Measurements from ENCODE around the gene HSD17B14.
"Not testable (repeated sequence)": the region's sequence is repeated elsewhere in the genome, so short reads cannot be mapped to it uniquely, and the experiment has no call there.

HSD17B14 gene

DNA sequence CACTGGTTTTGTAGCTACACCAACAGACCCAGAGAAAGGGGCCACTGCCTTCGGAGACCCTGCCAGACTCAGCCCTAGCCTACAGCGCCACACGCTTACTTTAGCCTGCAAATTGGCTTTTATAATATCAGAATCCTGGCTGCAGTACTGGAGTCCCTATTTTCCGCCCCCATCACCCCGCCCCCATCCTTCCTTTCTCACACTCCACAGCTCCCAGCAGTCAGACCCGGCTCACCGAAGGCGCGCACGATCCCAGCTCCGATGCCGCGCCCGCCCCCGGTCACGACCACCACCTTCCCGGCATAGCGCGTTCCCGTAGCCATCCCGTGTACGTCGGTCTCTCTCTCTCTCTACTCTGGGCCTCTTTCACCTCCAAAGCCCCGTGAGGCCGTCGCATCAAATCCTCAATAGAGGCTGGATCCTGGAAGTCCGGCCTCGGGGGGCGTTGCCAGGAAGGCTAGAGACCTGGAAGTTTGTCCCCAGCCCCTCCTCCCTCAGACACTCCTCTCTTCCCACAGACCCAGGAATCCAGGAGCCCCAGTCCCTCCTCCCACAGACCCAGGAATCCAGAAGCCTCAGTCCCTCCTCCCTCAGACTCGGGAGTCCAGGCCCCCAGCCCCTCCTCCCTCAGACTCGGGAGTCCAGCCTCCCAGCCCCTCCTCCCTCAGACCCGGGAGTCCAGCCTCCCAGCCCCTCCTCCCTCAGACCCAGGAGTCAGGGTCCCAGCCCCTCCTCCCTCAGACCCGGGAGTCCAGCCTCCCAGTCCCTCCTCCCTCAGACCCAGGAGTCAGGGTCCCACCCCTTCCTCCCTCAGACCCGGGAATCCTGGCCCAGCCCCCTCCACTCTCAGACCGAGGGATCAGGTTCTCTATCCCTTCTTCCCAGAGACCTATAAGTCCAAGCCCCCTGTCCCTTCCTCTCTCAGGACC lies at the start of gene HSD17B14:
Gene HSD17B14 (minus strand): TSS at position 403 of the 929 bp plus-strand sequence. CDS start 80 bp downstream, at position 323.
- no peak within 1 kb of the TSS for H3K27ac ChIP-seq
- TF ChIP-seq FOXP2 (optimal IDR thresholded peaks at IDR 0.05; ENCODE audit: control extremely low read depth, extremely low read length, insufficient read depth) (no peak), POLR2AphosphoS5 (IDR thresholded peaks at IDR 0.05; ENCODE audit: borderline replicate concordance, low read depth, low read length) (no peak)
- H3K4me3 ChIP-seq: peak within 1 kb of the TSS; percentile 82
- no peaks in the 10 kb centered on the region for H3K36me3 ChIP-seq (ENCODE audit: insufficient read depth, low read length)
- no peak for DNase-seq (ENCODE audit: low read depth, low spot score)
- peak within 1 kb of the TSS; percentile 19 for H3K9ac ChIP-seq (ENCODE audit: insufficient read length)
- H3K9me3 ChIP-seq (ENCODE audit: low read depth, low read length): no peaks in the 10 kb centered on the region

DNA sequence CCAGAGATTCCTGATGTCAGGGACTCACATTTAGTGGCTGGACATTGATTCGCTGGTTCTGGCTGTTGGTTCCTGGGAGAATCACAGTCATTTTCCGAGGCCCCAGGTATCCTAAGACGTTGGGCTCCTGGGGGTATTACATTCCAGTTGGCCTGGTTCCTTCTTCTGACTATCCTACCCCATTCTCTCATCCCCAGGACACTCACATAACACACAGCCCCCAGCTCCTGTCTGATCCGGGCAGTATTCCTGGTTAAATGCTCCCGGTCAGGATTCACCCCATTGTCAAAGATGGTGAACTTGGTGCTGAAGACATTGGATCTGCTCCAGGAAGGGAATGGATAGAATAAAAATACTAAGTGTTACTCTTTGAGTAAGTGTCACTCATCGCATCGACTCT lies 47.4 kb upstream of the HSD17B14 start:
- TF ChIP-seq POLR2AphosphoS5 (IDR thresholded peaks at IDR 0.05; ENCODE audit: borderline replicate concordance, low read depth, low read length) (no peak), FOXP2 (optimal IDR thresholded peaks at IDR 0.05; ENCODE audit: control extremely low read depth, extremely low read length, insufficient read depth) (no peak), EZH2 (IDR thresholded peaks at IDR 0.05) (no peak)
- H3K9me3 ChIP-seq (ENCODE audit: low read depth, low read length): no peaks in the 10 kb centered on the region
- DNase-seq (ENCODE audit: low read depth, low spot score): no peak

DNA sequence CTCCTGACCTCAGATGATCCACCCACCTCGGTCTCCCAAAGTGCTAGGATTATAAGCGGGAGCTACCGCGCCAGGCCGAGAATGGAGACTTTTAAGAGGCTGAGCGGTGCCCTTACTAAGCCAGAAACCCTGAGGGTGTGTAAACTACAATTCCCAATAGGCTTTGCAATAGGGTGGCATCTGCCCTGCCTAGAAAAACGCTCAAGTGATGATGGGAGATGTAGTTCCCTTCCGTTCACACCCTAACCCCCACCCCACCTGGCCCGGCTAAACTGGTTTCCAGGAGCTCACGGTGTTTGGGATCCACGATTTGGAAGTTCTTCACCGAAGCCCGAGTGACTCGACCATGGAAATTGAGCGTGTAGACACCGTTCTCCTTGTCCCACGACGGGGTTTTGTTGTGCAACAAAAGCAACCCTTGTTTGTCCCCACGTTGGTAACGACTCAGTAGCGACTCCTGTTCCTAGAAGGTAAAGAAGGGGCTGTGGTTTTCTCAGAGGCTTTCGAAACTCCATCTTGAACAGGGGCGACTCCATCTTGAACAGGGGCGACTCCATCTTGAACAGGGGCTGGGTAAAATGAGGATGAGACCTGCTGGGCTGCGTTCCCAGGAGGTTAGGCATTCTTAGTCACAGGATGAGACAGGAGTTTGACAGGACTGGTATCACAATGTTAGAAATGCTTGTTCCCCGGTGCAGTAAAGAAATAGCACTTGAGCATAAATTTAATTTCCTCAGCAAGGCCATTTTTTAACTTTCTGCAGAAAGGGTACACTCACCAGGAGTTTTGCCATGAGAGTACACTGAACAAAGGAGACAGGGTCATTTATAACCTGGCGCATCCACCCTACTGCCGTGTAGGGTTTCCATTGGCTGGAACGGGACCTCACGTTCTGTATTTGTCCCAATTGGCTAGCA lies 45.7 kb upstream of the HSD17B14 start:
- H3K4me3 ChIP-seq: no peak overlapping the region
- H3K9me3 ChIP-seq (ENCODE audit: low read depth, low read length): no peaks in the 10 kb centered on the region
- no peak overlapping the region for H3K9ac ChIP-seq (ENCODE audit: insufficient read length)
- TF ChIP-seq POLR2AphosphoS5 (IDR thresholded peaks at IDR 0.05; ENCODE audit: borderline replicate concordance, low read depth, low read length) (no peak), EZH2 (IDR thresholded peaks at IDR 0.05) (no peak), FOXP2 (optimal IDR thresholded peaks at IDR 0.05; ENCODE audit: control extremely low read depth, extremely low read length, insufficient read depth) (no peak)
- H3K27ac ChIP-seq: no peak overlapping the region
- no peaks in the 10 kb centered on the region; the same call in 1 of the 2 replicates for H3K36me3 ChIP-seq (ENCODE audit: insufficient read depth, low read length)
- no peak for DNase-seq (ENCODE audit: low read depth, low spot score)

More for the DNA sequence above, 47.4 kb upstream of the HSD17B14 start:
- Histone ChIP-seq H3K36me3 (ENCODE audit: insufficient read depth, low read length) (no peaks in the 10 kb centered on the region), H3K9ac (ENCODE audit: insufficient read length) (no peak overlapping the region), H3K4me3 (no peak overlapping the region), H3K27ac (no peak overlapping the region)

DNA sequence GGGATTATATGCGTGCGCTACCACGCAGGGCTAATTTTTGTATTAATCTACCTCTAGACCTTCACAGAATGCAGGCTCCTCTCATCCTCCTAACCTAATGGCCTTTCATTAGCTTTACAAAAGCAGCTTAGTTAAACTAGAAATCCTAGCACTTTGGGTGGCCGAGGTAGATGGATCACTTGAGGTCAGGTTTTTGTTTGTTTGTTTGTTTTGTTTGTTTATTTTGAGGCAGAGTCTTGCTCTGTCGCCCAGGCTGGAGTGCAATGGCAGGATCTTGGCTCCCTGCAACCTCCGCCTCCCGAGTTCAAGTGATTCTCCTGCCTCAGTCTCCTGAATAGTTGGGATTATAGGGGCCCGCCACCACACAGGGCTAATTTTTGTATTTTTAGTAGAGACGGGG lies 43.4 kb upstream of the HSD17B14 start:
- H3K4me3 ChIP-seq; H3K9ac ChIP-seq (ENCODE audit: insufficient read length); H3K27ac ChIP-seq; DNase-seq (ENCODE audit: low read depth, low spot score); H3K9me3 ChIP-seq (ENCODE audit: low read depth, low read length): not testable (repeated sequence)
- H3K36me3 ChIP-seq (ENCODE audit: insufficient read depth, low read length): peaks cover 14% of the 10 kb centered on the region; the same call in 1 of the 2 replicates

DNA sequence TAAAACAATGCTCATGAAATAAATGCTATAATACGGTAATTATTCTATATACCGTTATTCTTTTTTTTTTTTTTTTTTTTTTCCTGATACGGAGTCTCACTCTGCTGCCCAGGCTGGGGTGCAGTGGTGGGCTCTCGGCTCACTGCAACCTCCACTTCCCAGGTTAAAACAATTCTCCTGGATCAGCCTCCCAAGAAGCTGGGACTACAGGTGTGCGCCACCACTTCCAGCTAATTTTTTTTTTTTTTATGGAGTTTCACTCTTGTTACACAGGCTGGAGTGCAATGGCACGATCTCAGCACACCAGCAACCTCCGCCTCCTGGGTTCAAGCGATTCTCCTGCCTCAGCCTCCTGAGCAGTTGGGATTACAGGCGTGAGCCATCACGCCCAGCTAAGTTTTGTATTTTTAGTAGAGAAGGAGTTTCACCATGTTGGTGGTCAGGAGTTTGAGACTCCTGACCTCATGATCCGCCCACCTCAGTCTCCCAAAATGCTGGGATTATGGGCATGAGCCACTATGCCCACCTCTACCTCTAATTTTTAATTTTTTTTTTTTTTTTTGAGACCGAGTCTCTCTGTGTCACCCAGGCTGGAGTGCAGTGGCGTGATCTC lies 42.8 kb upstream of the HSD17B14 start:
- H3K36me3 ChIP-seq (ENCODE audit: insufficient read depth, low read length): peaks cover 20% of the 10 kb centered on the region; the same call in 1 of the 2 replicates
- no peak overlapping the region; the same call in 1 of the 2 replicates for H3K27ac ChIP-seq
- TF ChIP-seq EZH2 (IDR thresholded peaks at IDR 0.05) (no peak), FOXP2 (optimal IDR thresholded peaks at IDR 0.05; ENCODE audit: control extremely low read depth, extremely low read length, insufficient read depth) (no peak), POLR2AphosphoS5 (IDR thresholded peaks at IDR 0.05; ENCODE audit: borderline replicate concordance, low read depth, low read length) (no peak)
- no peak overlapping the region for H3K4me3 ChIP-seq
- H3K9me3 ChIP-seq (ENCODE audit: low read depth, low read length): no peaks in the 10 kb centered on the region
- H3K9ac ChIP-seq (ENCODE audit: insufficient read length): no peak overlapping the region
- no peak for DNase-seq (ENCODE audit: low read depth, low spot score)

DNA sequence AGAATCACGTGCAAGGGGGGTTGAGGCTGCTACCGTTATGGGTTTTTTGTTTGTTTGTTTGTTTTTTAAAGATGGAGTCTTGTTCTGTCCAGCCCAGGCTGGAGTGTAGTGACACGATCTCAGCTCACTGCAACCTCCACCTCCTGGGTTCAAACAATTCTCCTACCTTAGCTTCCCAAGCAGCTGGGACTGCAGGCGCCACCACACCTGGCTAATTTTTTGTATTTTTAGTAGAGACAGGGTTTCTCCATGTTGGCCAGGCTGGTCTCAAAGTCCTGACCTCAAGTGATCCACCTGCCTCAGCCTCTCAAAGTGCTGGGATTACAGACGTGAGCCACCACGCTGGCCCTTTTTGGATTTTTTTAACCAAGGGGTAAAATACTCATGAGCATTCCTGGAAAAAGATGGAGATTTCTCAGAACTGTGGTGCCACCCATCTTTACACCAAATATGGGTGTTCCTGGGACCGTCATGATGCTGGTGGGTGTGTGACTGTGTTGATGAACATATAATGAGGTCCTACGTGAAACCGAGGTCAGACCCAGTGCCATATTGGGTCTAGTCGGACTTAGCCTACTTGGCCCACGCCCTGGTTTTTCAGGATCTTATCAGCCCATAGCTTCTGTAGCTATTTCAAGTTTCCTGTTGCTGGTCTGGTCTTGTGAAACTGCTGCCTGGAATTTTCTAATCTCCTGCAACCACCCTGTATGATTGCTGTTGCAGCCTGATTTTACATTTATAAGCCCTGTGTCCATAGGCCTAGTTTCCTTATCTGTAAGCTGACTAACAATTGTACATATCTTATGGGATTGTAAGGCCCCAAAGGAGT lies 42.1 kb upstream of the HSD17B14 start:
- peak overlapping the region; percentile 26; the same call in 1 of the 2 replicates for H3K27ac ChIP-seq
- H3K36me3 ChIP-seq (ENCODE audit: insufficient read depth, low read length): peaks cover 27% of the 10 kb centered on the region
- no peak for DNase-seq (ENCODE audit: low read depth, low spot score)
- TF ChIP-seq POLR2AphosphoS5 (IDR thresholded peaks at IDR 0.05; ENCODE audit: borderline replicate concordance, low read depth, low read length): no peak
- TF ChIP-seq FOXP2 (optimal IDR thresholded peaks at IDR 0.05; ENCODE audit: control extremely low read depth, extremely low read length, insufficient read depth): no peak
- TF ChIP-seq EZH2 (IDR thresholded peaks at IDR 0.05): no peak
- H3K4me3 ChIP-seq: no peak overlapping the region
- H3K9me3 ChIP-seq (ENCODE audit: low read depth, low read length): no peaks in the 10 kb centered on the region
- no peak overlapping the region for H3K9ac ChIP-seq (ENCODE audit: insufficient read length)

DNA sequence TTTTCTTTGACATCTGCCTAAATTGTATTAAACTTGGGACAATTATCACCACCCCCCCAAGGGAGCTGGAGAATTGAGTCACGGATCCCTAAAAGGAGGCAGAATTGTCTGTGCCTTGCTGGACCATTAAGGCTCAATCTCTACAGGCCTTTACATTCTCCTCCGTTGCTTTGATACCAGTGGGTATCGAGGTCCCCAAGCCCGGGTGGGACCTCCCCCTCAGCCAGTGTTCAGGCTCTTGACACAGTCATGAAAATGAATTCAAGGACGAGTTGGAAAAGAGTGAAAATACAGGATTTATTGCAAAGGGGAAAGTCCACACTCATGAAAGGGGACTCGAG lies 41.5 kb upstream of the HSD17B14 start:
- no peak for TF ChIP-seq POLR2AphosphoS5 (IDR thresholded peaks at IDR 0.05; ENCODE audit: borderline replicate concordance, low read depth, low read length)
- TF ChIP-seq FOXP2 (optimal IDR thresholded peaks at IDR 0.05; ENCODE audit: control extremely low read depth, extremely low read length, insufficient read depth): no peak
- TF ChIP-seq EZH2 (IDR thresholded peaks at IDR 0.05): no peak
- Histone ChIP-seq H3K36me3 (ENCODE audit: insufficient read depth, low read length) (peaks cover 30% of the 10 kb centered on the region), H3K9ac (ENCODE audit: insufficient read length) (no peak overlapping the region), H3K4me3 (no peak overlapping the region), H3K27ac (0 out of 2 replicates have a peak overlapping the region, but pooled peaks have one; percentile 26), H3K9me3 (ENCODE audit: low read depth, low read length) (no peaks in the 10 kb centered on the region)
- DNase-seq (ENCODE audit: low read depth, low spot score): no peak

DNA sequence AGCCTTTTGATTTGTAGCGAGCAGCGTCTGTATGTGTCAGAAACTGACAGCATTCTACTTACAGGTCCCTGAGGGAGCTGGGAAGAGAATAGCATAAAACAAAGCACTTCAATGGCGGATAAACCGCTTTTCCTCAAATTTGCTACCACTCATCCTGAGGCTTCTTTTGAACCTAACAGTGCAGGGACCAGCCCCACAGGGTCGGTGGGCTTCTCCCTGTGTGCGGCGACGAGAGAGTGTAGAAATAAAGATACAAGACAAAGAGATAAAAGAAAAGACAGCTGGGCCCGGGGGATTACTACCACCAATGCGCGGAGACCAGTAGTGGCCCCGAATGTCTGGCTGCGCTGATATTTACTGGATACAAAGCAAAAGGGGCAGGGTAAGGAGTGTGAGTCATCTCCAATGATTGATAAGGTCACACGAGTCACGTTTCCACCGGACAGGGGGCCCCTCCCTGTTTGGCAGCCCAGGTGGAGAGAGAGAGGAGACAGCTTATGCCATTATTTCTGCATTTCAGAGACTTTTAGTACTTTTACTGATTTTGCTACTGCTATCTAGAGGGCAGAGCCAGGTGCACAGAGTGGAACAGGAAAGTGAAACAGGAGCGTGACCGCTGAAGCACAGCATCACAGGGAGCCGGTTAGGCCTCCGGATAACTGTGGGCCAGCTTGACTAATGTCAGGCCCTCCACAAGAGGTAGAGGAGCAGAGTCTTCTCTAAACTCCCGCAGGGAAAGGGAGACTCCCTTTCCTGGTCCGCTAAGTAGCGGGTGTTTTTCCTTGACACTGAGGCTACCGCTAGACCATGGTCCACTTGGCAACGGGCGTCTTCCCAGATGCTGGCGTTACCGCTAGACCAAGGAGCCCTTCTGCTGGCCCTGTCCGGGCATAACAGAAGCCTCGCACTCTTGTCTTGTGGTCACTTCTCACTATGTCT lies 40.0 kb upstream of the HSD17B14 start:
- DNase-seq (ENCODE audit: low read depth, low spot score); H3K9me3 ChIP-seq (ENCODE audit: low read depth, low read length); H3K4me3 ChIP-seq: not testable (repeated sequence)
- H3K9ac ChIP-seq (ENCODE audit: insufficient read length): peak overlapping the region; percentile 57
- peaks cover 30% of the 10 kb centered on the region for H3K36me3 ChIP-seq (ENCODE audit: insufficient read depth, low read length)
- H3K27ac ChIP-seq: peak overlapping the region; percentile 96
